GM19193 (cell line): ENCODE results near the gene MSH3.

Source experiments
- POLR2A ChIP-seq: IDR thresholded peaks from 4 replicates; pipeline ENCODE4 v1.6.1; 2011; ENCODE audit not compliant: insufficient read depth, insufficient read length; ENCODE audit errors: extremely low read depth

Gene MSH3

GRCh38 chr5:80755626-80756025, 101.2 kb downstream of the MSH3 start:
- no peak for TF ChIP-seq POLR2A

DNA sequence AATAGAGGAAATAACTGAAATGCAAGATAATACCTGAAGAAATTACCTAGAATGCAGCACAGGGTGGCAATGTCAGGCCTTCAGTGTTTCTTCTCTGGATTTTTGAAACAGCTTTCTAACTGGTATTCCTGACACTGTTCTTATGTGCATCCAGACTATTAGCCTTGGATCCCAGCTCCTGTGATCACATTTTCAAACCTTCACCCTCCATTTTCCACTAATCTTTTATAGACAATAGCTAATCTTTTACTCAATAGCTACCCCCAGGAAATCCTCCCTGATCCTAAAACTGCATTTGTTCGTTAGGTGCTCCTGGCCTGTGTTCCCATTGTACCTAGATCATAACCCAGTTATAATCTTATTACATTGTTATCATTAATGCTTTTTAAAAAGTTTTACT, 101.8 kb downstream of the MSH3 start:
- no peak for TF ChIP-seq POLR2A

GRCh38 chr5:80757290-80757689, 102.8 kb downstream of the MSH3 start:
- no peak for TF ChIP-seq POLR2A

GRCh38 chr5:80759866-80760577, 105.6 kb downstream of the MSH3 start:
- no peak for TF ChIP-seq POLR2A

GRCh38 chr5:80760680-80761079, 106.2 kb downstream of the MSH3 start:
- no peak for TF ChIP-seq POLR2A

GRCh38 chr5:80761176-80761575, 106.7 kb downstream of the MSH3 start:
- TF ChIP-seq POLR2A = no peak

GRCh38 chr5:80761966-80762365, 107.5 kb downstream of the MSH3 start:
- no peak for TF ChIP-seq POLR2A

GRCh38 chr5:80762573-80762972, 108.1 kb downstream of the MSH3 start:
- no peak for TF ChIP-seq POLR2A

- TF ChIP-seq POLR2A = no peak
Measured at GRCh38 chr5:80763211-80763610, 108.8 kb downstream of the MSH3 start.

DNA sequence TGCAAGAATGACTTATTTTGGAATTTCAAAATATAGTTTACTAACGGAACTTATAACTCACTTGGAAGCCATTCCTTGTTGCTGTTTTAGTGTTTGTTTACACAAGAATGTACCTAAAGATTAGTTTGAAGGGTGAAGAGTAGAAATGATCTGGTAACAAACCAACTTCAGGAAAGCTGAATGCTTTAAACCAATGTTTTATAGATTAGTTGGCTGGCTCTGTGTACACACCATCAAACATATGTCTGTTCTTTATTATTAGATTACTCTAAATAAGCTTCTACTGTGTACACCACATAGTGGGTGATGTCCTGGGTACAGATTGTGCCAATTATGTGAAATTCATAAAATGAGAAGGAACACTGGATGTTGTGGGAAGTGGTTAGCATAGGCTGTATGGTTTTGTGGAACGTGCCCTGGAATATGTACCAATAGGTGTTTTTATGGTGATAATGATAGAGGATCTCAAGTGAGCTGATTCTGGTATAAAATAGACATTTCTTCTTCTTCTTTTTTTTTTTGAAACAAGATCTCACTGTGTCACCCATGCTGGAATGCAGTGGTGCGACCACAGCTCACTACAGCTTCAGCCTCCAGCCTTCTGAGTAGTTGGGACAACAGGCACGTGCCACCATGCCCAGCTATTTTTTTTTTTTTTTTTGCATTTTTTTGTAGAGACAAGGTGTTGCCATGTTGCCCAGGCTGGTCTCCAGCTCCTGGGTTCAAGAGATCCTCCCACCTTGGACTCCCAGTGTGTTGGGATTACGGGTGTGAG, 109.6 kb downstream of the MSH3 start:
- no peak for TF ChIP-seq POLR2A

DNA sequence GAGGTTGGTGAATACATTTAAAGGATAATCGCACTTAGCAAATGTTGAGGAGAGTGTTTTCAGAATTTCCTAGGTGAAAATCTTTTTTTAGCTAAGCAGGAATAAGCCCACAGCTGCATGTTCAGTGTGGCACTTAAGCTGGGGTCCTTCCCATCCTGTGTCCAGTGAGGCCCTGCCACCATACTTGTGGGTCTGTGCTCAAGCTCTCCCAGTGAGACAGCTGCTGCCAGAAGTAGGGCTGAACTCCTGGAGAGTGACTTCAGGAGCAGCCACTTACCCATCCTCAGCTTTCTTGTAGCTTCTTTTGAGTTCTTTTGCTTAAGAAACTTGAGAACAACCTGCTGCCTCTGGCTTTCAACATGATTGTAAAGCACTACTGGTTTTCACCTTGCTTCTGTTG, 110.3 kb downstream of the MSH3 start:
- TF ChIP-seq POLR2A = no peak

DNA sequence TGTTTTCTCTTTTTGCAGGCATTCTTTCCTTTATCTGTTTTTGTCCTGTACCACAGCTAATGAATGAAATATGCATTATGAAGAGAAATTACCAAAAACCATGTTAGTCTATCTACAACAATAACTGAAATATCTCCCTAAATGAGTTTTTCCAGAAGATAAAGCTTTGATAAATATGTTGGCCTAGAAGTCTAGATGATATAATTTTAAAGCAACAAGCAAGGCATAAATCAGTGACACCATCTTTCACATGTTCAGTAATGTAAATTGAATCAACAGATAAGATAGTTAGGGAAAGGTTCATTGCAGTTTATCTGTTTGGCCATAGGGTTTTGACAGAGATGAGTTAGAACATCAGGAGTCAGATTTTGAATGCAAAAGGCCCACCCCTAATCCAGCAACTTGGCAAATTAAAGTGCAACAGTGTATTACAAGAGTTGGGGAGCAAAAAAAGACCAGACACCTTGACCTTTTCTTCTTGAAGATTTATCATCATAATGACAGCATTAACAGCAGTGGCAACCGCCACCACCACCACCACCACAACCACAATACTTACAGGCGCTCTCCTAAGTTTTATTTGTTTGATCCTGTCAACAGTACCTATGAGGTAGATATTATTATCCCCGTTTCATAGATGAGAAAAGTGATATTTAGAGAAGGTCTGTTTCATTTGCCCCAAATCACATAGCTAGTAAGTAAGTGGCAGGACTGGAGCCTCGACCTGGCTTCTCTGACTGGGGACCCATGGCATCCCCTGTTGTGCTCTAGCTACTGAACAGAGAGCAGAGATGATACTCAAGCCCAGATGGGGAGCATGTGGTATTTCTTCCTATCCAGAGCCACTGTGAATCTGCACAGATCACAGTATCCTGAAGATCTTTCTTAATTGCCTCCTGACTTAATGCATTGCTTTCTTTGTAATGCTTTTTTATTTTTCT, 123.2 kb downstream of the MSH3 start:
- TF ChIP-seq POLR2A = no peak

DNA sequence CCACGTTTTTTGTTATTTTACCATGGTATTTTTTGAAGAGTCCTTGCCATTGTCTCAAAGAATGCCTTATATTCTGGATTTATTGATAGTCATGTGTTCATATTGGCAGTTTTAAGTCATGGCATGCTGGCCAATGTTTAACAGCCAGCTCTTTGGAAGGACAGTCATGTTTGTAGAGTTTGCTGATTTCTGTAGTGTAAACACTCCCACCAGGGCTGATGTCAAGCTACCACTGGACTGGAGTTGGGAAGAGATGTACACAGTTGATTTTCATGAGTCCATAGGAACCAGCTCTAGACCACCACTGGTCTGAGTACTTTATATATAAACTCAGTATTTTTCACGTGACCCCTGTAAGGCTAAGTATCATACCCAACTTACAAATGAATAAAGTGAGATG, 125.6 kb downstream of the MSH3 start:
- no peak for TF ChIP-seq POLR2A

DNA sequence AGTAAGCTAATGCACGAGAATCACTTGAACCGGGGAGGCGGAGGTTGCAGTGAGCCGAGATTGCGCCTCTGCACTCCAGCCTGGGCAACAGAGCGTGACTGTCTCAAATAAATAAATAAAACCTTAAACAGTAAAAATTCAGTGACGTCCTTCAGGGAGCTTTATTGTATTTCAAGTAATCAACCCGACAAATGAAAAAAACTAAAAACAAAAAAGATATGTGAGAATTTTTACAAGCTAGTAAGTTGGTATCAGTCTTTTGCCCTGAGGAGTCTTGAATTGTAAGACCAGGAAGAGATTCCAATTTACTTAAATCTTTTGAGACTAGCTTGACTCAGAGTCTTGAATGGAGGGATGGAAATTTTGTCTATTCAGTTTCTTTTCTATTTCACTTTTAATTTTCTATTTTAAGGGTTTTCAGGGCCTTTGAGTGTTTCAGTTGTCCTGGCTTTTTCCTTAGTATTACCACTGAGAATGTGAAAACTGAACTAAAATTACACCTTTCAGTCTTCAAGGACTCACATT, 126.4 kb downstream of the MSH3 start:
- TF ChIP-seq POLR2A = no peak

DNA sequence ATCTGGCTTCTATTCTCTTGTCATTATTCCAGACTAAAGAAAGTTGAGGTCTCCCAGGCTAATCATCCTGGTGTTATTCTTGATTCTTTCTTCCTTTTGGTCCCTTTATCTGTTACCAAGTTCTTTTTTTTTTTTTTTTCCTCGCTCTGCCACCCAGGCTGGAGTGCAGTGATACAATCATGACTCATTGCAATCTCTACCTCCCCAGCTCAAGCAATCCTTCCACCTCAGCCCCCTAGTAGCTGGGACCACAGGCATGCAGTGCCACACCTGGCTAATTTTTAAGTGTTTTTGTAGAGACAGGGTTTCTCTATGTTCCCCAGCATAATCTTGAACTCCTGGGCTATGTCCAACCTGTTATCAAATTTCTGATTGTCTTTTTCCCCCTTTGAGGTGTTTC, 126.9 kb downstream of the MSH3 start:
- TF ChIP-seq POLR2A = no peak
